ENCODE measurements around the gene CIDEC. TPM values are rescaled to one million over a fixed set of nuclear protein-coding genes. Genes with fewer than 3 reads are reported as not detected.
"Not testable (repeated sequence)": the region's sequence is repeated elsewhere in the genome, so short reads cannot be mapped to it uniquely, and the experiment has no call there.

The CIDEC gene
- total RNA-seq, 1 donor from 2014 or later, result not detected

- peak; percentile 23 for DNase-seq (ENCODE audit: low read depth)
Measured at GRCh38 chr3:9848860-9849259, 31.2 kb downstream of the CIDEC start.

- DNase-seq (ENCODE audit: low read depth), result not testable (repeated sequence)
Measured at GRCh38 chr3:9847870-9848269, 32.2 kb downstream of the CIDEC start.

- no peak for DNase-seq (ENCODE audit: low read depth)
Measured at GRCh38 chr3:9846931-9847488, 33.0 kb downstream of the CIDEC start.

GRCh38 chr3:9846231-9846630, 33.8 kb downstream of the CIDEC start:
- no peak for DNase-seq (ENCODE audit: low read depth)

GRCh38 chr3:9843715-9844438, 36.2 kb downstream of the CIDEC start, which contains the start of gene RPUSD3:
Gene RPUSD3 (minus strand): TSS chr3:9844008. CDS start chr3:9843990, 18 bp downstream.
- peak; percentile 96 for DNase-seq (ENCODE audit: low read depth)

- no peak for DNase-seq (ENCODE audit: low read depth)
Measured at GRCh38 chr3:9841015-9841414, 39.0 kb downstream of the CIDEC start.

- no peak for DNase-seq (ENCODE audit: low read depth)
Measured at GRCh38 chr3:9838856-9839255, 41.2 kb downstream of the CIDEC start.

- DNase-seq (ENCODE audit: low read depth), result no peak
Measured at GRCh38 chr3:9837701-9838582, 42.1 kb downstream of the CIDEC start.

- DNase-seq (ENCODE audit: low read depth), result no peak
Measured at GRCh38 chr3:9834520-9835380, 45.3 kb downstream of the CIDEC start.

- DNase-seq (ENCODE audit: low read depth), result no peak
Measured at GRCh38 chr3:9833078-9833477, 47.0 kb downstream of the CIDEC start.

GRCh38 chr3:9831253-9831652, 48.8 kb downstream of the CIDEC start:
- no peak for DNase-seq (ENCODE audit: low read depth)

- DNase-seq (ENCODE audit: low read depth), result no peak
Measured at GRCh38 chr3:9828801-9829755, 51.0 kb downstream of the CIDEC start.

- no peak for DNase-seq (ENCODE audit: low read depth)
Measured at GRCh38 chr3:9826815-9827573, 53.1 kb downstream of the CIDEC start.

GRCh38 chr3:9825451-9826040, 54.5 kb downstream of the CIDEC start:
- DNase-seq (ENCODE audit: low read depth), result no peak

GRCh38 chr3:9820946-9821345, 59.1 kb downstream of the CIDEC start:
- no peak for DNase-seq (ENCODE audit: low read depth)

GRCh38 chr3:9820543-9820942, 59.5 kb downstream of the CIDEC start:
- DNase-seq (ENCODE audit: low read depth), result no peak

GRCh38 chr3:9818666-9819335, 61.3 kb downstream of the CIDEC start:
- DNase-seq (ENCODE audit: low read depth), result no peak

- DNase-seq (ENCODE audit: low read depth), result no peak
Measured at GRCh38 chr3:9817436-9817835, 62.6 kb downstream of the CIDEC start.
